OCI-M1 (cell line): Measurements from ENCODE around the gene SELP.

Experiments used
- DNase-seq: peaks from one replicate; lab custom pipeline; 2025; lab: John Stamatoyannopoulos, UW

Gene SELP

GRCh38 chr1:169620565-169620964, 9.4 kb downstream of the SELP start:
- DNase-seq = no peak

GRCh38 chr1:169618367-169618766, 11.6 kb downstream of the SELP start:
- DNase-seq = no peak

- DNase-seq = no peak
These were observed 14.1 kb downstream of the SELP start for GRCh38 chr1:169615803-169616202.

DNA sequence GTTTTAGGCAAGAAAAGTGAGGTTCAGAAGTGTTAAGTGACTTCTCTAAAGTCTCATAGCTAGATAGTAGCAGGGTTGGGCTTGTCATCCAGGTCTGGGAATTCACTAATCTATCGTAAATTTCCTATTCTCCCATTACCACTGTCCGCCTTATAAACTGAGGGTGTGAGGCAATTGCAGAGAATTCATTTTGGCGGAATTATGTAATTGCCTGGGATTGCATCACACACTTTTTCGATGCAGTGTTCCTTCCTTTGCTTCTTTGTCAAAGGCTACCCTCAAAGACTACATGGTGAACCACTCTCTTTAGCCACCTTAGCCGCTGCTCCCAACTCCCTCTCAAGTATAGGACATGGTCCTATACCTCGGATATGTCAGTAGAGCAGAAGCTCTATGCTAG, 19.1 kb downstream of the SELP start:
- peak; percentile 80 for DNase-seq

DNA sequence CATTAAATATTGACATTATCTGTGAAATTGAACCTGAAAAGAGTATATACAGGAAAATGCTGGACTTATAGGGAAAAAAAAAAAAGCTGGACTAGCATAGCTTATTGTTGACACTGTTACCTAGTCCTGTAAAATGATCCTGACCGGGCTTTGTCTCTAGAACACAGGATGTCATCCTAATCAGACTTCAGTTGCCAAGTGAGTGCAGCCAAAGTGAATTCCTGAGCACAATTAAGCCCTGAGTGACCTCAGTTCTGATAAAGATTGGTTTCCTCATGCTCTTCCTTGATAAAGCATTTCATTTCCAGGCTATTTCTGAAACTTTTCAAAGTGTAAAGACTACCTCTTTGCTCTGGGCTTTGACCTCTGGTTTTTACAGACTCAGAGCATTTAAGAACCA, 19.8 kb downstream of the SELP start:
- peak; percentile 34 for DNase-seq

DNA sequence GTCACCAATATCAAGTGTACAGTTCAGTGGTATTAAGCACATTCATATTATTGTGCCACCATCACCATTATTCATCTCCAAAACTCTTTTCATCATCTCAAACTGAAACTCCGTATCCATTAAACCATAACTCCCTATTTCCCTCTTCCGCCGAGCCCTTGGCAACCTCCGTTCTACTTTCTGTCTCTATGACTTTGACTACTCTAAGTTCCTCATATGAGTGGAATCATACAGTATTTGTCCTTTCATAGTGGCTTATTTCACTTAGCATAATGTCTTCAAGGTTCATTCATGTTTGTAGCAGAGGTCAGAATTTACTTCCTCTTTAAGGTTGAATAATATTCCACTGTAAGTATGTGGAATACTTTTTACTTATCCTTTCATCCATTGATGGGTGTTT, 21.7 kb downstream of the SELP start:
- DNase-seq = no peak

GRCh38 chr1:169604781-169605560, 25.0 kb downstream of the SELP start:
- DNase-seq = peak; percentile 54

- DNase-seq = peak; percentile 71
These were observed 28.6 kb downstream of the SELP start for GRCh38 chr1:169601096-169601881.

- DNase-seq = peak; percentile 36
These were observed 33.9 kb downstream of the SELP start for GRCh38 chr1:169595764-169596711.

DNA sequence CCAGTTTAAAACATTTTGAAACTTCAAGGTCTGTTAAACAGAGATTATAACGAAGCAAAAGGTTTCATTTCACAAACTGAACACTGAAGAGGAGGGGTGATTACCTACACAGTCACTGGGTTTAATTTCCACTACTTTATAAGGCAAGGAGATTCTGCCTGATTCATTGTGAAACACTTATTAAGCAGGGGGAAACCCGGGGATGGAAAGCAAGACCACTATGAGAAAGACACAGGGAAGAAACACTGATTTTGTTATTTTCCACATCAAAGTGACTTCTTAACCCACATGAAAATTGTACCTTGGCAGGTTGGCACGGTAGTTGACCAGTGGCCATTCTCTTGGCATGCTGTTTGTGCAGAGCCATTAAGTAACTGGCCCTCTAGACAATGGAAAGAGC, 35.5 kb downstream of the SELP start:
- DNase-seq = no peak

DNA sequence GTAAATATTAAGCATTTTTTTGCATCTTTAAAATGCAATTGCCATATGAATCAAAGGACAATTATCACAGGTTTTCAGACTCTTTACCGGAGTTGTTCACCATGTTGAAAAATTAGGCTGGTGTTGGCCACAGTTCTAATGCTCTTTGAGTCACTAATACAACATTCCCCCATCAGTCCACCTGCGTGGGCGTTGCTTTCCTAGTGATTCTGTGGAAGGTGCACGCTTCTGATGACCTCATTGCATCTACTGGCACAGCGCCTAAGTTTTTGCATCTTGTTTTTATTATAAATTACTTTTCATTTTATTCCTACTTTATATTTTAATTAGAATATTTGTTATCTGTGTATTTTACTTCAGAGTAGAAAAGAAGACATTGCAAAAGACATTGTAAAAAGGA, 39.0 kb downstream of the SELP start:
- DNase-seq = no peak

- DNase-seq = no peak
These were observed 41.0 kb downstream of the SELP start for GRCh38 chr1:169588785-169589485.

- DNase-seq = no peak
These were observed 41.8 kb downstream of the SELP start for GRCh38 chr1:169588112-169588511.

DNA sequence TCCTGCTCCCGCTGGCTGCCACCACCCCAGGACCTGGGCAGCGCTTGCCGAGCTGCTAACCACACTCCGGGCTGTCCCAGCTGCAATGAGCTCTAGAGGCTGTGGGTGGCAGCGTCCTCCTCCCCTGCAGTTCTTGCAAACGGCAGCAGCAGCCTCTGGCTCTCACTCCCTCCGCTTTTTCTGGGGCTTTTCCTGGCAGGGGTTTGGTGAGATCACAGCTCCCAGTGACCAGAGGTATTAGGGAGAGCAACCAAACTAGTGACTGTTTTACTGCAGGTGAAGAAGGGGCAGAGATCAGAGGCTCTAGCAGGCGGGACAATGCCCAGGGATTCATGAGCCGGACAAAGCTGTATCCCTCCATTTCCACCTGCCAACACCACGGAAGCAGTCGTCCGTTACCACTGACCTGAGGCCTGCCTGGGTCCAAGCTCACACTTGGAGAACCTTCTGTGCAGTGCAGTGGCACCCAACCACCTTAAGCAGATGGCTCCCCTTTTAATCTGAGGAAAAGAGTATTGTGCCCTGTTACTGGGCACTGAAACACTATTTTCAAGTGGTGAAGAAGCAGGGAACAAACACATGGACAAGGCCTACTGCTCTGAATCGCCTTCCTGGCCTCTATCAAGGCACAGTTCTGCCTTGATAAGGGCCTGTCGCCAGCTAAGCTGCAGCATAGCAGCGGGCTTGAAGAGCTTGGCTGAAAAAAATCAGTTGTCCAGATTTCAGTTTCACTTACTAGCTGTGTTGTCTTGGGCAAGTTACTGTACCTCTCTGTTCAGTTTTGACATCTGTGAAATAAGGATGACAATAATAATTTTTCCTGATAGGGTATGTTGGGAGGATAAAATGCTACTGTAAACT, 43.3 kb downstream of the SELP start, which contains the start of gene F5:
Gene F5 (minus strand): TSS at position 87 of the 861 bp plus-strand sequence. CDS start 95 bp downstream, outside the sequence.
- peak; percentile 71 for DNase-seq

GRCh38 chr1:169586067-169586394, 43.9 kb downstream of the SELP start:
- no peak for DNase-seq

- DNase-seq = no peak
These were observed 44.7 kb downstream of the SELP start for GRCh38 chr1:169585181-169585580.

- DNase-seq = peak; percentile 33
These were observed 45.3 kb downstream of the SELP start for GRCh38 chr1:169584483-169585144.

GRCh38 chr1:169577981-169578738, 51.8 kb downstream of the SELP start:
- no peak for DNase-seq

DNA sequence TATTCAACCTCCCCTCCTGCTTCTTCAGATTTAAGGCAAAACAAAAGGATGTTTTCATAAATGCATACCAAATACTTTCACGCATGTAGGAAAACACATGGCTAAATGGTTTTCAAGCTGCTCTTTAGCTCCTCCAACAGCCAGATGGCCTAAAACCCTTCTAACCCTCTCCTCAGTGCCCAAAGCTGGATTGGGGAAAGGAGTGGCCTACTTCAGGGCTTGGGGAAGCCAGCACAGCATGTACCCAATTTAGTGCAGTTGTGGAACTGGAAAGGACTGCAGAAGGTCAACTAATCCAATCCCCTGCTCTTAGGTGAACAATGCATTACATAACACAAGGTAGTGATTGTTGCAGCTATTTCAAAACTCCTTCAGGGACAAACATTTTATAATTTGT, 53.0 kb downstream of the SELP start:
- DNase-seq = no peak
